Peyer's patch (tissue), 4 donors: ENCODE data around the gene NRTN.

Experiments used
- POLR2A ChIP-seq, 2 donors: fragments of 450-650 bp; IDR thresholded peaks; one replicate each; pipeline ENCODE4 v1.5.1; 2017; ENCODE audit warnings: antibody characterized with exemption in 2 of 2, mild to moderate bottlenecking in 2 of 2, moderate library complexity in 2 of 2
- TF ChIP-seq, protein P1 (sequence below), 6 experiments: fragments of 450-650 bp in 4 of 6; fragments of 200-600 bp in 2 of 6; sonication (generic) in 1 of 6; IDR thresholded peaks; one replicate each; pipeline ENCODE4 v1.5.1; 2017 to 2019; ENCODE audit warnings: antibody characterized with exemption in 6 of 6, mild to moderate bottlenecking in 3 of 6, moderate library complexity in 1 of 6

DNA sequence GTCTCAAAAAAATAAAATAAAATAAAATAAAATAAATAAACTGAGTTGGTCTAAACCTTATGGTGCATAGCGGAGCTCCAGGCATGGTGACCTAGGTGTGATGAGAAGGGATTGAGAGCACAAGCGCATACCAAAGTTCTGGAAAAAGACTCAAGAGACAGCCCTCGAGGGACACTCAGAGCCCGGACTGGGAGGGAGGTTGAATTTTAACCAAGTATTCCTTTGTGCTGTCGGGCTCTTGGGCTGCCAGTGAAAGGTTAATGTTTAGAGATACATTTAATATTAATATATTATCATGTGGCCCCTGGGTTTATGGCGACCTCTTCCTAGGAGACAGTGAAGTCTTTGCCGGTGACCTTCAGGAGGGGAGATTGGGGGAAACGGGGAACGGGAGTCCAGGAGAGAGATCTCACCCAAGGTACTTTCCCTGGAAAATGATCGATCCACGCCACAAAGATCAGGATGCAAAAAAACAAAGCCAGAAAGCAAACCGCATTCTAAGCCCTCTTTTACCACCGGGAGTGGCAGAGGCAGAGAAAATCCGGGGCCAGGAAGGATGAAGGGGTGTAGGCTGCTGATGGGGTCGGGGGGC is 33.0 kb downstream of the NRTN start:
- TF ChIP-seq, protein P1, sequence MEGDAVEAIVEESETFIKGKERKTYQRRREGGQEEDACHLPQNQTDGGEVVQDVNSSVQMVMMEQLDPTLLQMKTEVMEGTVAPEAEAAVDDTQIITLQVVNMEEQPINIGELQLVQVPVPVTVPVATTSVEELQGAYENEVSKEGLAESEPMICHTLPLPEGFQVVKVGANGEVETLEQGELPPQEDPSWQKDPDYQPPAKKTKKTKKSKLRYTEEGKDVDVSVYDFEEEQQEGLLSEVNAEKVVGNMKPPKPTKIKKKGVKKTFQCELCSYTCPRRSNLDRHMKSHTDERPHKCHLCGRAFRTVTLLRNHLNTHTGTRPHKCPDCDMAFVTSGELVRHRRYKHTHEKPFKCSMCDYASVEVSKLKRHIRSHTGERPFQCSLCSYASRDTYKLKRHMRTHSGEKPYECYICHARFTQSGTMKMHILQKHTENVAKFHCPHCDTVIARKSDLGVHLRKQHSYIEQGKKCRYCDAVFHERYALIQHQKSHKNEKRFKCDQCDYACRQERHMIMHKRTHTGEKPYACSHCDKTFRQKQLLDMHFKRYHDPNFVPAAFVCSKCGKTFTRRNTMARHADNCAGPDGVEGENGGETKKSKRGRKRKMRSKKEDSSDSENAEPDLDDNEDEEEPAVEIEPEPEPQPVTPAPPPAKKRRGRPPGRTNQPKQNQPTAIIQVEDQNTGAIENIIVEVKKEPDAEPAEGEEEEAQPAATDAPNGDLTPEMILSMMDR (IDR thresholded peaks at IDR 0.05): no peak
- TF ChIP-seq POLR2A (IDR thresholded peaks at IDR 0.05): peak in 1 of 2 donors; percentile 9
